ENCODE data around the gene ZNF256.
A peak's percentile ranks its signal among the peaks of the same experiment; 100 is the strongest.

ZNF256 gene

DNA sequence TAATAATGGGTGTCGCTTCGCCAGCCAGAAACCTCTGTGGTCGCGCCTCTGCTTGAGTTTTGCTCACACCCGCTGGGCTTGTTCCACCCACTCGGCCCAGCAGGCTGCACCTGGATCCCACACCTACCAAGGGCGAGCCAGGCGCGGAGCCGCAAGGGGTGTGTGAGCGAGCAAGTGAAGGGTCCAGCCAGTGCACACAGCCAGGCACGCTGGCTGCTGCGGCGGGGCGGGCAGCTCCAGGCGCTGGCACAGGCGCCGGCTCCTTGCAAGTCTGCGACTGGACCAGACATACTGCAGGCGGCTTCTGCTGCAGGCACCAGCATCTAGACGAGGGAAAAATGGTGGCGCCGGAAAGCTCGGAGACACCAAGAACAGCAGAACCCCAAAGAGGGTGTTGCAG is 1.8 kb upstream of the ZNF256 start:
- no peak overlapping the region for H2AFZ ChIP-seq (ENCODE audit: low read length)
- no peak overlapping the region for H4K8ac ChIP-seq (ENCODE audit: low read depth, low read length)
- H2BK5ac ChIP-seq (ENCODE audit: low read length): no peak overlapping the region
- H3K18ac ChIP-seq (ENCODE audit: low read length): no peak overlapping the region
- DNase-seq (ENCODE audit: low spot score): no peak
- H3K14ac ChIP-seq (ENCODE audit: low read length): no peak overlapping the region
- H2BK15ac ChIP-seq (ENCODE audit: low read length): no peak overlapping the region
- H2BK12ac ChIP-seq (ENCODE audit: low read length): no peak overlapping the region
- H4K91ac ChIP-seq (ENCODE audit: low read depth, low read length, poor library complexity): no peak overlapping the region
- H3K27me3 ChIP-seq (ENCODE audit: control insufficient read depth in 3 of 3, insufficient read depth in 3 of 3, low read depth in 1 of 3, low read length in 3 of 3): no peaks in the 10 kb centered on the region
- H3K9ac ChIP-seq (ENCODE audit: low read depth, low read length, poor library complexity): no peak overlapping the region
- H3K4me1 ChIP-seq (ENCODE audit: control insufficient read depth in 2 of 2, insufficient read depth in 1 of 2, low read depth in 1 of 2, low read length in 2 of 2): peaks cover 5 to 7% of the 10 kb centered on the region in 2 donors
- H3K4ac ChIP-seq (ENCODE audit: low read length): no peak overlapping the region
- peaks cover 24 to 35% of the 10 kb centered on the region in 2 donors for H3K9me3 ChIP-seq (replicated peaks in 1 of 2; ENCODE audit: control insufficient read depth in 2 of 2, insufficient read depth in 1 of 2, low read depth in 1 of 2, low read length in 2 of 2)
- H3K4me3 ChIP-seq (ENCODE audit: low read length in 2 of 2): no peak overlapping the region
- no peak overlapping the region for H3K27ac ChIP-seq (replicated peaks; ENCODE audit: low read length)
- peaks cover 5% of the 10 kb centered on the region for H3K79me1 ChIP-seq (ENCODE audit: low read depth, low read length)
- peaks cover under 1 to 15% of the 10 kb centered on the region in 2 donors for H3K36me3 ChIP-seq (replicated peaks in 1 of 2; ENCODE audit: control insufficient read depth in 2 of 2, insufficient read depth in 2 of 2, low read length in 2 of 2)
- no peak overlapping the region for H2BK120ac ChIP-seq (ENCODE audit: low read depth, low read length)
- H2AK5ac ChIP-seq (ENCODE audit: low read depth, low read length): no peak overlapping the region
- no peak overlapping the region for H3K4me2 ChIP-seq (ENCODE audit: insufficient read depth, low read length, poor library complexity, severe bottlenecking)
- H3K23ac ChIP-seq (ENCODE audit: low read depth, low read length, poor library complexity): no peak overlapping the region
- no CpG with 5 or more reads among the region's 24 CpGs for WGBS, 2 donors (ENCODE audit: extremely low coverage in 2 of 2, insufficient read length in 2 of 2, insufficient replicate concordance in 1 of 2)

DNA sequence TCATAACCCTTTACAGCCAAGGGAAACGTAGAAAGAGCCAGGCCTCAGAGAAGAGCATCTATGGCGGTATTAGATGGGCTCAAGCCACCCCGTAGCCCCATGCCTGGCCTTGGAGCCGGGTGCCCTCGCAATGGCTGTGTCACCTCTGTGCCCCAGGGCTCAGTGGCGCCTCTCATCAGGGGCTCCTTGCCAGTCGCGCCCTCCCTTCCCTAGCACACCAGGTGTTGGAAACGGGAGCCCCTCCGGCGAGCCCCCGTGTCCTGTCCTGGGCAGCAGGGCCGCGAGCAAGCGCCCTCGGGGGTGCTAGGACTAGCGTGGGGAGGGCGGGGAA is 453 bp downstream of the ZNF256 start:
- no peak for DNase-seq (ENCODE audit: low spot score)
- Histone ChIP-seq H4K8ac (ENCODE audit: low read depth, low read length) (no peak overlapping the region), H2BK5ac (ENCODE audit: low read length) (peak overlapping the region; percentile 79), H3K4me1 (ENCODE audit: control insufficient read depth in 2 of 2, insufficient read depth in 1 of 2, low read depth in 1 of 2, low read length in 2 of 2) (peaks cover 5 to 7% of the 10 kb centered on the region in 2 donors), H3K9me3 (replicated peaks in 1 of 2; ENCODE audit: control insufficient read depth in 2 of 2, insufficient read depth in 1 of 2, low read depth in 1 of 2, low read length in 2 of 2) (peaks cover 33 to 57% of the 10 kb centered on the region in 2 donors), H3K14ac (ENCODE audit: low read length) (no peak overlapping the region), H2AK5ac (ENCODE audit: low read depth, low read length) (peak overlapping the region; percentile 88), H3K18ac (ENCODE audit: low read length) (peak overlapping the region; percentile 93), H3K4me2 (ENCODE audit: insufficient read depth, low read length, poor library complexity, severe bottlenecking) (peak overlapping the region; percentile 72), H3K27me3 (ENCODE audit: control insufficient read depth in 3 of 3, insufficient read depth in 3 of 3, low read depth in 1 of 3, low read length in 3 of 3) (no peaks in the 10 kb centered on the region), H2AFZ (ENCODE audit: low read length) (peak overlapping the region; percentile 94), H3K4me3 (ENCODE audit: low read length in 2 of 2) (peak overlapping the region; percentile 99), H4K91ac (ENCODE audit: low read depth, low read length, poor library complexity) (no peak overlapping the region), H3K23ac (ENCODE audit: low read depth, low read length, poor library complexity) (no peak overlapping the region), H3K27ac (replicated peaks; ENCODE audit: low read length) (no peak overlapping the region), H2BK120ac (ENCODE audit: low read depth, low read length) (no peak overlapping the region), H3K36me3 (replicated peaks in 1 of 2; ENCODE audit: control insufficient read depth in 2 of 2, insufficient read depth in 2 of 2, low read length in 2 of 2) (peaks cover 20 to 37% of the 10 kb centered on the region in 2 donors), H3K79me1 (ENCODE audit: low read depth, low read length) (peaks cover 5% of the 10 kb centered on the region), H3K4ac (ENCODE audit: low read length) (no peak overlapping the region), H2BK15ac (ENCODE audit: low read length) (no peak overlapping the region), H2BK12ac (ENCODE audit: low read length) (no peak overlapping the region), H3K9ac (ENCODE audit: low read depth, low read length, poor library complexity) (peak overlapping the region; percentile 98)
- WGBS, 2 donors (ENCODE audit: extremely low coverage in 2 of 2, insufficient read length in 2 of 2, insufficient replicate concordance in 1 of 2): no CpG with 5 or more reads among the region's 18 CpGs

DNA sequence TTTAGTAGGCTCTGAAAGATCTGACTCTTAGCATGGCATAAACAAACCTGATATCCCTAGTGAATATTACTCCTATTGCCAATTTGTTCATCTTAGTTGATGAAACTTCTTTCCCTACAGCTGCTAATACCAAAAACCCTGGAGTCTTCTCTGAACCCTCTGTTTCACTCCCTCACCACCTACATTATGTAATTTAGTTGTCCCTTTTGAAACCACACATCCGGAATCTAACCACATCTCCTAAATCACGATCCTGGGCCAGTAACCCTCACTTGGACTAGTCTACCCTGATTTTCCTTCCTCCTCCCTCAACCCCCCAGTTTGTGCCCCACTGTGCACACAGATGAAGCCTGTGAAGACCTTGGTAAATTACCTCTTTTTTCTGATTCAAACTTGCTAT is 1.2 kb downstream of the ZNF256 start:
- no peak overlapping the region for H2BK15ac ChIP-seq (ENCODE audit: low read length)
- no peak overlapping the region for H3K9ac ChIP-seq (ENCODE audit: low read depth, low read length, poor library complexity)
- H3K14ac ChIP-seq (ENCODE audit: low read length): no peak overlapping the region
- H4K91ac ChIP-seq (ENCODE audit: low read depth, low read length, poor library complexity): no peak overlapping the region
- no peak overlapping the region for H2BK12ac ChIP-seq (ENCODE audit: low read length)
- H4K8ac ChIP-seq (ENCODE audit: low read depth, low read length): no peak overlapping the region
- H2BK5ac ChIP-seq (ENCODE audit: low read length): no peak overlapping the region
- no peak overlapping the region for H3K18ac ChIP-seq (ENCODE audit: low read length)
- peaks cover 5 to 7% of the 10 kb centered on the region in 2 donors for H3K4me1 ChIP-seq (ENCODE audit: control insufficient read depth in 2 of 2, insufficient read depth in 1 of 2, low read depth in 1 of 2, low read length in 2 of 2)
- no peak overlapping the region for H2AFZ ChIP-seq (ENCODE audit: low read length)
- H3K23ac ChIP-seq (ENCODE audit: low read depth, low read length, poor library complexity): no peak overlapping the region
- peaks cover 38 to 64% of the 10 kb centered on the region in 2 donors for H3K9me3 ChIP-seq (replicated peaks in 1 of 2; ENCODE audit: control insufficient read depth in 2 of 2, insufficient read depth in 1 of 2, low read depth in 1 of 2, low read length in 2 of 2)
- peaks cover 5% of the 10 kb centered on the region for H3K79me1 ChIP-seq (ENCODE audit: low read depth, low read length)
- no peak overlapping the region for H3K27ac ChIP-seq (replicated peaks; ENCODE audit: low read length)
- WGBS, 2 donors (ENCODE audit: extremely low coverage in 2 of 2, insufficient read length in 2 of 2, insufficient replicate concordance in 1 of 2): no CpG with 5 or more reads among the region's 2 CpGs
- no peak for DNase-seq (ENCODE audit: low spot score)
- H3K4me3 ChIP-seq (ENCODE audit: low read length in 2 of 2): peak overlapping the region in 1 of 2 donors; percentile 99
- peak overlapping the region; percentile 72 for H3K4me2 ChIP-seq (ENCODE audit: insufficient read depth, low read length, poor library complexity, severe bottlenecking)
- H3K4ac ChIP-seq (ENCODE audit: low read length): no peak overlapping the region
- no peaks in the 10 kb centered on the region for H3K27me3 ChIP-seq (ENCODE audit: control insufficient read depth in 3 of 3, insufficient read depth in 3 of 3, low read depth in 1 of 3, low read length in 3 of 3)
- H3K36me3 ChIP-seq (replicated peaks in 1 of 2; ENCODE audit: control insufficient read depth in 2 of 2, insufficient read depth in 2 of 2, low read length in 2 of 2): peaks cover 27 to 45% of the 10 kb centered on the region in 2 donors
- H2AK5ac ChIP-seq (ENCODE audit: low read depth, low read length): no peak overlapping the region
- no peak overlapping the region for H2BK120ac ChIP-seq (ENCODE audit: low read depth, low read length)

DNA sequence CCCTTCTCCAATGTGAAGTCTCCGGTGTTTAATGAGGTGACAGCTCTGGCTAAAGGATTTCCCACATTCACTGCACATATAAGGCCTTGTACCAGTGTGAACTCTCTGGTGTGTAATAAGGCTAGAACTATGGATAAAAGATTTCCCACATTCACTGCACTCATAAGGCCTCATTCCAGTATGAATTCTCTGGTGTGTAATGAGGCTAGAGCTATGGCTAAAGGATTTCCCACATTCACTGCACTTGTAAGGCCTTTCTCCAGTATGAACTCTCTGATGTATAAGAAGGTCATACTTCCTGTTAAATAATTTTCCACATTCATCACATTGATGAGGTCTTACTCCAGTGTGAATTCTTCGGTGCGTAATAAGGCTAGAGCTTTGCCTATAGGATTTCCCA is 5.9 kb downstream of the ZNF256 start:
- H2AK5ac ChIP-seq (ENCODE audit: low read depth, low read length): no peak overlapping the region
- H2BK15ac ChIP-seq (ENCODE audit: low read length): no peak overlapping the region
- H2BK12ac ChIP-seq (ENCODE audit: low read length): no peak overlapping the region
- no peak overlapping the region for H2BK120ac ChIP-seq (ENCODE audit: low read depth, low read length)
- no CpG with 5 or more reads among the region's 3 CpGs for WGBS, 2 donors (ENCODE audit: extremely low coverage in 2 of 2, insufficient read length in 2 of 2, insufficient replicate concordance in 1 of 2)
- H3K27me3 ChIP-seq (ENCODE audit: control insufficient read depth in 3 of 3, insufficient read depth in 3 of 3, low read depth in 1 of 3, low read length in 3 of 3): no peaks in the 10 kb centered on the region
- no peak for DNase-seq (ENCODE audit: low spot score)
- H3K23ac ChIP-seq (ENCODE audit: low read depth, low read length, poor library complexity): no peak overlapping the region
- no peak overlapping the region for H2AFZ ChIP-seq (ENCODE audit: low read length)
- H3K4ac ChIP-seq (ENCODE audit: low read length): no peak overlapping the region
- no peak overlapping the region for H3K27ac ChIP-seq (replicated peaks; ENCODE audit: low read length)
- no peak overlapping the region for H3K18ac ChIP-seq (ENCODE audit: low read length)
- H2BK5ac ChIP-seq (ENCODE audit: low read length): no peak overlapping the region
- no peak overlapping the region for H4K91ac ChIP-seq (ENCODE audit: low read depth, low read length, poor library complexity)
- H3K9ac ChIP-seq (ENCODE audit: low read depth, low read length, poor library complexity): no peak overlapping the region
- H3K9me3 ChIP-seq (replicated peaks in 1 of 2; ENCODE audit: control insufficient read depth in 2 of 2, insufficient read depth in 1 of 2, low read depth in 1 of 2, low read length in 2 of 2): peaks cover 25 to 85% of the 10 kb centered on the region in 2 donors
- peaks cover 3 to 4% of the 10 kb centered on the region in 2 donors for H3K4me1 ChIP-seq (ENCODE audit: control insufficient read depth in 2 of 2, insufficient read depth in 1 of 2, low read depth in 1 of 2, low read length in 2 of 2)
- H3K4me3 ChIP-seq (ENCODE audit: low read length in 2 of 2): no peak overlapping the region
- no peak overlapping the region for H3K4me2 ChIP-seq (ENCODE audit: insufficient read depth, low read length, poor library complexity, severe bottlenecking)
- peaks cover 37 to 77% of the 10 kb centered on the region in 2 donors for H3K36me3 ChIP-seq (replicated peaks in 1 of 2; ENCODE audit: control insufficient read depth in 2 of 2, insufficient read depth in 2 of 2, low read length in 2 of 2)
- H4K8ac ChIP-seq (ENCODE audit: low read depth, low read length): no peak overlapping the region
- H3K79me1 ChIP-seq (ENCODE audit: low read depth, low read length): peaks cover 7% of the 10 kb centered on the region
- no peak overlapping the region for H3K14ac ChIP-seq (ENCODE audit: low read length)

Measured in neuronal stem cell (in vitro differentiated cells).